Breast epithelium (tissue), 3 donors: Measurements from ENCODE around the gene MYMK.

Experiments used
- POLR2A ChIP-seq: fragments of 450-650 bp; IDR thresholded peaks from one replicate; pipeline ENCODE4 v1.6.1; 2016; ENCODE audit warnings: antibody characterized with exemption, mild to moderate bottlenecking, moderate library complexity
- POLR2AphosphoS5 ChIP-seq, 3 donors: sonication (generic); formaldehyde crosslinking; IDR thresholded peaks; one replicate each; pipeline ENCODE4 v1.6.1; 2017; ENCODE audit warnings: antibody characterized with exemption in 3 of 3
- TF ChIP-seq, protein P1 (sequence below), 3 donors: fragments of 450-650 bp; IDR thresholded peaks; one replicate each; pipeline ENCODE4 v1.5.1; 2016 to 2017; ENCODE audit warnings: antibody characterized with exemption in 3 of 3, mild to moderate bottlenecking in 3 of 3, moderate library complexity in 3 of 3

DNA sequence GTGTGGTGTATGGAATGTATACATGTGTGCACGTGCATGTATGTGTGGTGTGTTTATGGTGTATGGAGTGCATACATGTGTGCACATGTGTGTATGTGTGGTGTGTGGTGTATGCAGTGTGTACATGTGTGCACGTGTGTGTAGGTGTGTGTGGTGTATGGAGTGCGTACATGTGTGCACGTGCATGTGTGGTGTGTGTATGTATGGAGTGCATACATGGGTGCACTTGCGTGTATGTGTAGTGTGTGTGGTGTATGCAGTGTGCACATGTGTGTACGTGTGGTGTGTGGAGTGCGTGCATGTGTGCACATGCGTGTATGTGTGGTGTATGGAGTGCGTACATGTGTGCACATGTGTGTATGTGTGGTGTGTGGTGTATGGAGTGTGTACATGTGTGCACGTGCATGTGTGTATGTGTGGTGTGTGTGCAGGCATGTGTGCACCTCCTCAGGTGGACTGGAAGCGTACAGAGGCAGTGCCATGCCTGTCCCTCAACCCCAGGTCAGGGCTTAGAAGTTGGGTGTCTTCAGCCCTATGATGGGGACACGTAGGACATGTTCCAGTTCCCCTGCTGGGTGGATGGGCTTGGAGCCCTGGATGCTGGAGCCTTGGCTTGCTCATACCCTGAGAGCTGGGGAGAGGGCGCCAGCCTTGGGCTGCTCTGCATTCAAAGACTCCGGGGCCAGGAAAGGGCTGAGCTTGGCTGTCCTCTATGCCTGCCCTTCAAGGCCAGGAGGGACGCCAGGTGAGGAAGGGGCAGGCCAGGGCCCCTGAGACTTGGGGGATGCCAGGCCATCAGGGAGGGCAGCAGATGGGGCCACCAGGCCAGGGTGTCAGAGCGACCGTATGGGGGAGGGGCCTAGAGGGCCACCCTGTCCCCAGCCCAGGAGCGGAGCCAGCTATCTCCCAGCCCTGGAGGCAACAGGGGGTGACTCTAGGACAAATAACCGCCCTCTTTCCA, 12.2 kb downstream of the MYMK start:
- TF ChIP-seq POLR2AphosphoS5 (IDR thresholded peaks at IDR 0.05) (no peak), POLR2A (no peak)
- TF ChIP-seq, protein P1, sequence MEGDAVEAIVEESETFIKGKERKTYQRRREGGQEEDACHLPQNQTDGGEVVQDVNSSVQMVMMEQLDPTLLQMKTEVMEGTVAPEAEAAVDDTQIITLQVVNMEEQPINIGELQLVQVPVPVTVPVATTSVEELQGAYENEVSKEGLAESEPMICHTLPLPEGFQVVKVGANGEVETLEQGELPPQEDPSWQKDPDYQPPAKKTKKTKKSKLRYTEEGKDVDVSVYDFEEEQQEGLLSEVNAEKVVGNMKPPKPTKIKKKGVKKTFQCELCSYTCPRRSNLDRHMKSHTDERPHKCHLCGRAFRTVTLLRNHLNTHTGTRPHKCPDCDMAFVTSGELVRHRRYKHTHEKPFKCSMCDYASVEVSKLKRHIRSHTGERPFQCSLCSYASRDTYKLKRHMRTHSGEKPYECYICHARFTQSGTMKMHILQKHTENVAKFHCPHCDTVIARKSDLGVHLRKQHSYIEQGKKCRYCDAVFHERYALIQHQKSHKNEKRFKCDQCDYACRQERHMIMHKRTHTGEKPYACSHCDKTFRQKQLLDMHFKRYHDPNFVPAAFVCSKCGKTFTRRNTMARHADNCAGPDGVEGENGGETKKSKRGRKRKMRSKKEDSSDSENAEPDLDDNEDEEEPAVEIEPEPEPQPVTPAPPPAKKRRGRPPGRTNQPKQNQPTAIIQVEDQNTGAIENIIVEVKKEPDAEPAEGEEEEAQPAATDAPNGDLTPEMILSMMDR (IDR thresholded peaks at IDR 0.05): no peak
